ENCODE data around the gene TNMD.

- TF ChIP-seq, protein P1, sequence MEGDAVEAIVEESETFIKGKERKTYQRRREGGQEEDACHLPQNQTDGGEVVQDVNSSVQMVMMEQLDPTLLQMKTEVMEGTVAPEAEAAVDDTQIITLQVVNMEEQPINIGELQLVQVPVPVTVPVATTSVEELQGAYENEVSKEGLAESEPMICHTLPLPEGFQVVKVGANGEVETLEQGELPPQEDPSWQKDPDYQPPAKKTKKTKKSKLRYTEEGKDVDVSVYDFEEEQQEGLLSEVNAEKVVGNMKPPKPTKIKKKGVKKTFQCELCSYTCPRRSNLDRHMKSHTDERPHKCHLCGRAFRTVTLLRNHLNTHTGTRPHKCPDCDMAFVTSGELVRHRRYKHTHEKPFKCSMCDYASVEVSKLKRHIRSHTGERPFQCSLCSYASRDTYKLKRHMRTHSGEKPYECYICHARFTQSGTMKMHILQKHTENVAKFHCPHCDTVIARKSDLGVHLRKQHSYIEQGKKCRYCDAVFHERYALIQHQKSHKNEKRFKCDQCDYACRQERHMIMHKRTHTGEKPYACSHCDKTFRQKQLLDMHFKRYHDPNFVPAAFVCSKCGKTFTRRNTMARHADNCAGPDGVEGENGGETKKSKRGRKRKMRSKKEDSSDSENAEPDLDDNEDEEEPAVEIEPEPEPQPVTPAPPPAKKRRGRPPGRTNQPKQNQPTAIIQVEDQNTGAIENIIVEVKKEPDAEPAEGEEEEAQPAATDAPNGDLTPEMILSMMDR (IDR thresholded peaks at IDR 0.05), result no peak
- no peak for TF ChIP-seq ZFX (IDR thresholded peaks at IDR 0.05; ENCODE audit: borderline replicate concordance)
Measured at GRCh38 chrX:100600758-100601157, 16.0 kb downstream of the TNMD start.
